ENCODE results near the gene ADAMTS6.
"Not testable (repeated sequence)": the region's sequence is repeated elsewhere in the genome, so short reads cannot be mapped to it uniquely, and the experiment has no call there.

The ADAMTS6 gene

GRCh38 chr5:65359569-65359968 lies 122.2 kb downstream of the ADAMTS6 start:
- no peak for DNase-seq

- no peak for DNase-seq
Observed at GRCh38 chr5:65356274-65356673, 125.4 kb downstream of the ADAMTS6 start.

GRCh38 chr5:65355301-65355700 lies 126.4 kb downstream of the ADAMTS6 start:
- no peak for DNase-seq

DNA sequence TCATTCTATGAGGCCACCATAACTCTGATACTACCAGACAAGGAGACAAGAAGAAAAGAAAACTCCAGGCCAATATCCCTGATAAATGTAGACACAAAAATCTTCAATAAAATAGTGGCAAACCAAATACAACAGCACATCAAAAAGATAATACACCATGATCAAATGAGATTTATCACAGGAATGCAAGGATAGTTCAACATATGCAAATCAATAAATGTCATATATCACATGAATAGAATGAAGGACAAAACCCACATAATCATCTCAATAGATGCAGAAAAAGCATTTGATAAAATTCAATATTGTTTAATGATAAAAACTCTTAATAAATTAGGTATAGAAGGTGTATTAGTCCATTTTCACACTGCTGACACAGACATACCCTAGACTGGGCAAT lies 139.9 kb downstream of the ADAMTS6 start:
- no peak for DNase-seq

DNA sequence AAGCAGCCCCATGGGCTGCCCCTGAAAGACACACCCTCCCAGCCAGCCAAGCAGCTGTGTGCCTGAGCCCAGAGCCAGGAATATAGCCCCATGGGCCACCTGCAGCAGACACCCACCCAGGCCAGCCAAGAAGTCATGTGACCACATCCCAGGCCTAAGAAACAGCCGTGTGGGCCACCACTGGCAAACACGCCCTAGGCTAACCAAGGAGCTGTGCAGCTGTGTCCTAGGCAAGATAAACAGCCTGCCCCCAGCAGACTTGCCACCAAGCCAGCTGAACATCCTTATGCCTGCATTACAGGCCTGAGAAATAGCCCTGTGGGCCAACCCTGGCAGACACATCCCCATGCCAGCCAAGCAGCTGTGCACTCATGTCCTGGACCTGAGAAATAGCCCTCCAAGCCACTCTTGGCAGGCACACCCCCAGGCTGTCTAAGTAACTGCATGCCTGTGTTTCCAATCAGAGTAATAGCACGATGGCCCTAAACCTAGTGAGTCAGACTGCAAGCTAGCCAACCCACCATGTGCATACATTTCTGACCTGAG lies 143.0 kb downstream of the ADAMTS6 start:
- no peak for DNase-seq

- DNase-seq: no peak
Observed at GRCh38 chr5:65334077-65334476, 147.6 kb downstream of the ADAMTS6 start.

- DNase-seq: no peak
Observed at GRCh38 chr5:65332591-65332990, 149.1 kb downstream of the ADAMTS6 start.

DNA sequence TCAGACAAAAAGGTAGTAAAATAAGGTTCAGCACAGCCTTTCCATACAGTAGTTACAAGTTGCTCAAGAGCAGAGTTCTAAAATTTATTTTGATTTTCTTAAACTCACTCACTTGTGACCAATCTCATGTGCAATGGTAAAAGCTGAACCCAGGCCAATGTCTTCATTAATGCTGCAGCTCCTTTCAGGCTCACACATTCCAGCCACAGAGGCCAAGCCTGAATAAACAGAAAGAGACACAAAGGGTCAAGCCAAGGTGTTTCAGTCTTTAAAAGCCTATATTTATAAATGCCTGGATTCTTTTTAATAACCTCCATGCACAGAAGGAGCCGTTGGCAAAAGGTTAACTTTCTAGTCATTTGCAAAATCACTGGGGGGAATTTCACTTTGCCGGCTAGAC lies 152.5 kb downstream of the ADAMTS6 start:
- no peak for DNase-seq

DNA sequence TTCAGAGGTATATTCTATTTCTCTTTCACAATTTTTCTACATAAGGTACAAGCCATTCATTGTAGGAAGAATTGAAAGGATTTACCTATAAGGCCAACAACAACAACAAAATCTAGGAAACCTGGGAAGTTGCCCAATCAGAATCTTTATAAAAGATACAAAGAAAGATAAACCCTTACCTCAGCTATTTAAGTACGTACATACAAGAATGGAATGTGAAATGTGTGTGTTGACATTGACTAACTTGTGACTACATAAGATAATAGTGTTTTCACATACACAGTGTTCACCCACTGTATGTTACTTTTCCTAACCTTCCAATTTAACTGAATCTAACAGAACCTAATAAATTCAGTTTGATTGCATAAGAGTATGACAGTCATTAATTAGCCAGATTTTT lies 154.1 kb downstream of the ADAMTS6 start:
- DNase-seq: no peak

DNA sequence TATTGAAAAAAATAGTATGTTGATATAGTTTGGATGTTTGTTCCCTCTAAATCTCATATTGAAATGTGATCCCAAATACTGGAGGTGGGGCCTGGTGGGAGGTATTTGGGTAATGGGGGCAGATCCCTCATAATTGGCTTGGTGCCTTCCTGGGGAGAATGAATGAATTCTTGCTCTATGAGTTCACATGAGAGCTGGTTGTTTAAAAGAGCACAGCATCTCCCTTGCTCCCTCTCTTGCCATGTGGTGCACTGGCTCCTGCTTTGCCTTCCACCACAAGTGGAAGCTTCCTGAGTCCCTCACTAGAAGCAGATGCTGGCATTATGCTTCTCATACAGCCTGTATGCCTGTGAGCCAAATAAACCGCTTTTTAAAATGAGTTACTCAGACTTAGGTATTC lies 154.8 kb downstream of the ADAMTS6 start:
- no peak for DNase-seq

DNA sequence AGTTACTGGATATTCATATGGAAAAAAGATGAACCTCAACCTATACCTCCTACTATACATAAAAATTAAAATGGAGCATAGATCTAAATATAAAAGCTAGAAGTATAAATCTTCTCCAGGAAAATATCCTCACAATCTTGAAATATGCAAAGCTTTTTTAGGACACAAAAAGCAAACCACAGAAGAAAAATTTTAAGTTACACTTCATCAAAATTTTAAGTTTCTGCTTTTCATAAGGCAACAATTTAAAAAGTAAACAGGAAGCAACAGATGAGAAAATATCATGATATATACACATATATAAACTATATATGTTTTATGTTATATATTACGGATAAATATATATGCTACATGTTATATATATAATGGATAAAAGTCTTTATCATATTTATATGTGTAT lies 157.5 kb downstream of the ADAMTS6 start:
- DNase-seq: no peak

DNA sequence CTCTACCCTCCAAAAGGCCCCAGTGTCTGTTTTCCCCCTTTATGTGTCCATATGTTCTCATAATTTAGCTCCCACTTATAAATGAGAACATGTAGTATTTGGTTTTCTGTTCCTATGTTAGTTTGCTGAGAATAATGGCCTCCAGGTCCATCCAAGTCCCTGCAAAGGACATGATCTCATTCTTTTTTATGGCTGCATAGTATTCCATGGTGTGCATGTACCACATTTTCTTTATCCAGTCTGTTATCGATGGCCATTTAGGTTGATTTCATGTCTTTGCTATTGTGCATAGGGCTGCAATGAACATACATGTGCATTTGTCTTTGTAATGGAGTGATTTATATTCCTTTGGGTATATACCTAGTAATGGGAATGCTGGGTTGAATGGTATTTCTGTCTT lies 161.0 kb downstream of the ADAMTS6 start:
- DNase-seq: not testable (repeated sequence)

GRCh38 chr5:65320250-65320649 lies 161.5 kb downstream of the ADAMTS6 start:
- no peak for DNase-seq

DNA sequence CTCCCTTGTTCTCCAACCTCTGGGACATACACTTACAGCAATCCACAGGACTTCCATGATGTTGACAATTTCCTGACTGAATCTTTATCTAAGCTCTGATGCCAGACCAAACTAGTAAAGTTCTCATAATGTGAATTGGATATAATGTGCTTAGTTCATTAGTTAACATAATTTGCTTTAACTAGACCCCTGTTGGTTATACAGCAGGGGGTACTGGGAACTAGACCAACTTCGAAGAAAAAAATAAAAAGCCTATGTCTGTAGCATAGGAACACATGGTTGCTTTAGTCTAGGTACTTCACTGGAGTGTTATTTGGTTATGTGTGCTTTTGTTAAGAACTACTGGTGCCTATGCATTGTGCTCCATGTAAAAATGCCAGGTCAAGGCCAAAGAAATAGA lies 173.8 kb downstream of the ADAMTS6 start:
- no peak for DNase-seq

DNA sequence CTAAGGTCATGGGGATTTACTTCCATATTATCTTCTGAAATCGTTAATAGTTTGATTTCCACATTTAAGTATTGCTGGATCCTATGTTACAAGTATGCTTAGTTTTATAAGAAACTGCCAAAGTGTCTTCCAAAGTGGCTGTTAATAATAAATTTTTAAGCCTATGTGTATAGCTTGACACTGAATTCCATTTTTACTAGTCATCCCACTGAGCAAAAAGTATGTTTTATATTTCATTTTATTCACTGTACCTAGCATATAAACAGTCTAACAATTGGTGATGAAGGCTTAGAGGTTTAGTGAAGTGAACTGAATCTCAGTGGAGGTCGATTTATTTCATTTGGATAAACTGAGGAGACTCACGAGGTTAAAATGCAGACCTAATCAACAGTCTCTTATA lies 174.6 kb downstream of the ADAMTS6 start:
- no peak for DNase-seq

- no peak for DNase-seq
Observed at GRCh38 chr5:65305913-65306312, 175.8 kb downstream of the ADAMTS6 start.

- no peak for DNase-seq
Observed at GRCh38 chr5:65299861-65300260, 181.9 kb downstream of the ADAMTS6 start.

DNA sequence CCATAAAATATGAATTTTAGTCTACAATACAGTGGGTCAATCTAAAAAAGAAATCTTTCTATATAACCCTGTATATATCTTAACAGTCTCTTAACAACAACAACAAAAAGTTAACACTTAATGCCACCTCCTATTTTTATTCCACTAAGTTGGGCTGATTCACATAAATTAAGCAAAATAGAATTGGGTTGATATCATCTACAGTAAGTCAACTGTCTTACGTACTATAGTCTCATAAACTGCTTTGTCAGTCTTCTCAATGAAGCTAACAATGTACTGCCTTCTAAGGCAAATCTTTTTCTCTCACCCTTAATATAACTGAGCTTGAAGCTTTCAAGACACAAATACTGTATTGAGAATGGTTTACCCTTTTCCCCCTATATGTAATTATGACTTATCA lies 185.7 kb downstream of the ADAMTS6 start:
- DNase-seq: no peak

DNA sequence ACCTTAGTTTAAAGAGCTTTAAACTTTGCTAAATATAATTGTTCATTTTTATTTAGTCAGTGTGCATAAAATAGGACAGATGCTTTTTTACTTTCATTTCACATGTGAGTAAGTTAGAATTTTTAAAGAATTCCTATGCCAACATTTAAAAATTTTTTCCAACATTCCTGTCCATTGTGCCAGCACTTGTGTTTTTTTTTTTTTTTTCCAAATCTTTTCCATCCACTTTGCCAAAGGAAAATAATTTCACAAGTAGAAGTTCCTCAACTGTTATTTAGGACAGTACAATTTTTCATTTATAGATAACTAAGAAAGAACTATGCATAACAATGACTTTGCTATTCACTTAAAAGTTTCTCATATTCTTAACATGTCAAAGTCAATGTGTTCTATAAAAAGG lies 189.5 kb downstream of the ADAMTS6 start:
- no peak for DNase-seq

- DNase-seq: no peak
Observed at GRCh38 chr5:65290677-65291076, 191.0 kb downstream of the ADAMTS6 start.

GRCh38 chr5:65288657-65289056 lies 193.1 kb downstream of the ADAMTS6 start:
- DNase-seq: no peak

DNA sequence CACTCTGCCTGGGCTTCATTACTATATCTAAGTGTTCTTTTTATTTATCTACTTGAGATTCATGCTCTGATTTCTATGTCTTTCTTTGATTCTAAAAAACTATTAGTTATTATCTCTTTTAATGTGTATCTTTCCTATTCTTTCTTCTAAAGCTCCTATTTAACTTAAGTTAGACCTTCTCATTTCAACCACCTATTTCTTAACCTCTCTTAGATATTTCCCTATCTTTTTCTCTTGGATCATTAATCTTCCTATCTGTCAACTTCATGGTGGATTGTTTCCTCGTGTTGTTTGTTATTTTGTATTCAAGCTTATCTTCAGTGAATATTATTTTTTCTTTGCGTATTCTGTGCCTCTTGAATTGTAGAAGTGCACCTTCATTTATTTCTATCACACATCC lies 202.1 kb downstream of the ADAMTS6 start:
- no peak for DNase-seq

DNA sequence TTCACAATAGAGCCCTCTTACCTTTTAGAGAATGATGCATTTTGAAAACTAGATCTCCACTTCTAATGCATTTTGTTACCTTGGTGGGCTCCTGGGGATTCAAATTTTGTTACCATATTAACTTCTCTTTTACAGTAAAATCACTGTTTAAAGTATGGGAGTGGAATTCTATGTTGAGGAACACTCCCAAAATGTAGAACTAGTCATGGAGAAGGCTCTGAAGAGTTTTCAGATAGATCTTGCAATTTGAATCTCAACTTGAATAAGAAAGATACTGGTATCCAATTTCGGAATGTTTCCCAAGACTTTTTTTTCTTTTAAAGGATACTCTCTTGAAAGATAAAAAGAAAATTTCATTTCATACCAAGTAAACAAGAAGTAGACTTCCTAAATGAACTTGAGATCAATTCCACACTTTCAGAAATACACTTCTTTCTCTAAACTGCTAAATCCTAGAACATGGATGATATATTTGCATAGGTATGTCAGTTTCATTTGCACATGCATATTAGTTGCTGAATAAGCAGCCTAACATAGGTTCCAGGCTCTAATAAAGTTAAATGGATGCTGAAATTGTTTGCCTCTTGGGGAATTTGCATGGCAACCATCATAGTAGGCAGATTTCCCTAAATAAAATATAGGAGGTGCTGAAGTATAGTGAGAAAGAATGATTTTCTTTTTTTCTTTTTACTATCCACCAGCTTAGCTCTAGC lies 205.4 kb downstream of the ADAMTS6 start:
- DNase-seq: no peak

DNA sequence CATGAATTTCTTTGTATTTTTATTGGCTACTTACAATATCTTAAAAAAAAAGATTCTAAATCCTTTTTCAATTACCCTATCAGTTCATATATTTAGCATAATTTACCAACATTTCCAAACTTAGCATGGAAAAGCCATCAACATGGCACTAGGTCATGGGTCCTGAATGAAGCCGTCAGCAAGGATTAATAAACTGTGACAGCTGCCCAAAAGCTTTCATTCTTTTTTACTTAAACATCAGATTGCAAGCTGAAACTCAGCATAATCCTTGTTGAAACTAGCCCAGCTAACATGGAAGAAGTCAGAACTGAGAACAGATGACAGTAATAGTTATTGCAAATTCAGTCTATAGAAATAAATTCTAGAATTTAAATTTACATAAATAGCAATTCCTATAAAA lies 209.8 kb downstream of the ADAMTS6 start:
- DNase-seq: no peak

DNA sequence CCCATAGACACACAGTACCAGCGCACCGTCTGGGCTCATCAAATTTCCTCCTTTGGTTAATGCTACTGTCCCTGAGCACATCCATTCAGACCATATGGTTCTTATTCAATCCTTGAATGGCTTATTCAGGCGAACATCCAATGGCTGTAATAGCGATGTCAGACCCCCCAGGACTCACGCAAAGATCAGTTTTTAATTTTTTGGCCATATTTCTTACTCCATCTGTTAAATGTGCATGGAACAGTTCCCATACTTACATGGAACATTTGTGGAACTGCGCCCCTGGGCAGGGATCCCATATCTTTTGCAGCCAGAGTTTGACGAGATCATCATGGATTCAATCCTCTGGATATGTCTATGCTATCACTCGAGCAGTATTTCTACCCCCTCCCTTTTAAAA lies 213.2 kb downstream of the ADAMTS6 start:
- DNase-seq: no peak

All from activated CD8-positive, alpha-beta memory T cell treated with anti-CD3 and anti-CD28 coated beads, Interleukin-2, amount 50 U/mL, for 48 hours (primary cell).